Hepatocyte (in vitro differentiated cells): ENCODE results near the gene FTH1. TPM values are rescaled to one million over a fixed set of nuclear protein-coding genes. Genes with fewer than 3 reads are reported as not detected.

Source experiments
- DNase-seq: peaks from one replicate; pipeline ENCODE4 v3.0.0-alpha.2; 2016; ENCODE audit warnings: low spot score
- H2AFZ ChIP-seq: fragments of 200-600 bp; sonication (generic); 2 replicates; pipeline ENCODE4 v1.6.0; 2016; ENCODE audit warnings: antibody characterized with exemption, mild to moderate bottlenecking
- H3K27ac ChIP-seq: fragments of 200-600 bp; sonication (generic); 2 replicates; pipeline ENCODE4 v1.5.1; 2016; ENCODE audit warnings: mild to moderate bottlenecking
- H3K27me3 ChIP-seq: fragments of 200-600 bp; sonication (generic); 2 replicates; pipeline ENCODE4 v1.6.1; 2016
- H3K36me3 ChIP-seq: fragments of 200-600 bp; sonication (generic); replicated peaks from 2 replicates; pipeline ENCODE4 v1.5.1; 2016; ENCODE audit warnings: low read depth; ENCODE audit not compliant: insufficient read depth
- H3K4me1 ChIP-seq: fragments of 200-600 bp; sonication (generic); 2 replicates; pipeline ENCODE4 v1.5.1; 2016; ENCODE audit warnings: mild to moderate bottlenecking, moderate library complexity; ENCODE audit not compliant: insufficient read depth
- H3K4me2 ChIP-seq: fragments of 200-600 bp; sonication (generic); 2 replicates; pipeline ENCODE4 v1.6.0; 2016
- H3K4me3 ChIP-seq: fragments of 200-600 bp; sonication (generic); 2 replicates; pipeline ENCODE4 v1.5.1; 2016; ENCODE audit warnings: mild to moderate bottlenecking
- H3K79me2 ChIP-seq: fragments of 200-600 bp; sonication (generic); 2 replicates; pipeline ENCODE4 v1.6.0; 2017; ENCODE audit warnings: mild to moderate bottlenecking
- H3K9me2 ChIP-seq: fragments of 200-600 bp; sonication (generic); replicated peaks from 2 replicates; pipeline ENCODE4 v1.6.0; 2017; ENCODE audit warnings: mild to moderate bottlenecking; ENCODE audit not compliant: insufficient read depth
- H3K9me3 ChIP-seq: fragments of 200-600 bp; sonication (generic); 2 replicates; pipeline ENCODE4 v1.5.1; 2016; ENCODE audit warnings: low read depth, mild to moderate bottlenecking
- H4K20me1 ChIP-seq: fragments of 200-600 bp; sonication (generic); 2 replicates; pipeline ENCODE4 v1.6.0; 2016; ENCODE audit warnings: mild to moderate bottlenecking; ENCODE audit not compliant: insufficient read depth, poor library complexity, severe bottlenecking
- EZH2 ChIP-seq: fragments of 200-600 bp; sonication (generic); IDR thresholded peaks from 2 replicates; pipeline ENCODE4 v1.6.1; 2016; ENCODE audit warnings: antibody characterized with exemption, mild to moderate bottlenecking, borderline replicate concordance
- EZH2phosphoT487 ChIP-seq: fragments of 200-600 bp; sonication (generic); IDR thresholded peaks from one replicate; pipeline ENCODE4 v1.6.1; 2018; ENCODE audit warnings: antibody characterized with exemption, mild to moderate bottlenecking, low read depth, moderate library complexity; ENCODE audit not compliant: unreplicated experiment, severe bottlenecking
- WGBS: methylation state at CpG from one replicate; pipeline ENCODE4 v1.1.6; 2016; ENCODE audit warnings: low lambda C conversion rate; ENCODE audit errors: missing lambda C conversion rate; 5-methylcytosine and 5-hydroxymethylcytosine counted together
- polyA plus RNA-seq: library from polyadenylated mRNA; unstranded; fragments of >200 nt; fragmentation: Nextera tagmentation; extraction: Ambion mirVana; gene quantifications from 2 replicates; pipeline ENCODE4 v1.2.1, GENCODE V29; 2016
- total RNA-seq: library from RNA; depleted of rRNA; stranded (reverse); fragments of >200 nt; gene quantifications from 2 replicates; pipeline ENCODE4 v1.2.3, GENCODE V29; 2014
- TF ChIP-seq, protein P1 (sequence below): fragments of 200-600 bp; sonication (generic); IDR thresholded peaks from 2 replicates; pipeline ENCODE4 v1.5.1; 2016; ENCODE audit warnings: antibody characterized with exemption, mild to moderate bottlenecking; ENCODE audit not compliant: poor library complexity

FTH1 gene
- total and polyA plus RNA-seq, 2 experiments from 2014 or later = 1,071 to 8,694 TPM

DNA sequence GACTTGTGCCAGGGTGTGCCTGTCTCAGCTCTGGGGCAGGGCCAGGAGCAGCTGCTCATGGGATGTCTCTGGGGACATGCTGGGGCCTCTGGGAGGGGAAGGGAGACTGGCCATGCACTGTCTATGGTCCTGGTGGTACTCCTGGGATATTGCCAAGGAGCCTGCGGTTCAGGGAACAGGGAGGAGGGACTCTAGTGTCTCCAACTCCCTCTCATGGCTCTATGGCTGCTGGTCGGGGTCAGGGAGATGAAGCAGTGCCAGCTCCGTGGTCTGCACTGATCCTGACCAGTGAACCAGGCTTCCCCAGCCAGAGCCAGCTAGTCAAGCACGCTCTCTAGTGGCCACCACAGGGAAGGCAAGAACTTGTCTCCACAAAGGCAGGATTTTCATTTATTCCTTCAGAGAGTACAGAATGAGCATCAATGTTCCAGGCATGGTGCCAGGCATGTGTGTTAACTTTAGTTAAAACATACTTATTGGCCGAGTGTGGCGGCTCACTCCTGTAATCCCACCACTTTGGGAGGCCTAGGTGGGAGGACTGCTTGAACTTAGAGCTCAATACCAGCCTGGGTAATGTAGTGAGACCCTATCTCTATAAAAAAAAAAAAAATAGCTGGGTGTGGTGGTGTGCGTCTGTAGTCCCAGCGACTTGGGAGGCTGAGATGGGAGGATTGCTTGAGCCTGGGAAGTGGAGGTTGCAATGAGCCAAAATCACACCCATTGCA lies 19.8 kb downstream of the FTH1 start:
- Histone ChIP-seq H3K27me3 (no peaks in the 10 kb centered on the region), H3K36me3 (no peaks in the 10 kb centered on the region), H3K9me3 (no peaks in the 10 kb centered on the region), H4K20me1 (no peaks in the 10 kb centered on the region), H2AFZ (no peak overlapping the region), H3K4me1 (peaks cover 7% of the 10 kb centered on the region), H3K4me2 (no peak overlapping the region), H3K9me2 (no peaks in the 10 kb centered on the region), H3K27ac (no peak overlapping the region), H3K4me3 (no peak overlapping the region), H3K79me2 (no peaks in the 10 kb centered on the region)
- WGBS = 7% methylated on average over 8 of the region's 8 CpGs
- no peak for TF ChIP-seq EZH2
- TF ChIP-seq, protein P1, sequence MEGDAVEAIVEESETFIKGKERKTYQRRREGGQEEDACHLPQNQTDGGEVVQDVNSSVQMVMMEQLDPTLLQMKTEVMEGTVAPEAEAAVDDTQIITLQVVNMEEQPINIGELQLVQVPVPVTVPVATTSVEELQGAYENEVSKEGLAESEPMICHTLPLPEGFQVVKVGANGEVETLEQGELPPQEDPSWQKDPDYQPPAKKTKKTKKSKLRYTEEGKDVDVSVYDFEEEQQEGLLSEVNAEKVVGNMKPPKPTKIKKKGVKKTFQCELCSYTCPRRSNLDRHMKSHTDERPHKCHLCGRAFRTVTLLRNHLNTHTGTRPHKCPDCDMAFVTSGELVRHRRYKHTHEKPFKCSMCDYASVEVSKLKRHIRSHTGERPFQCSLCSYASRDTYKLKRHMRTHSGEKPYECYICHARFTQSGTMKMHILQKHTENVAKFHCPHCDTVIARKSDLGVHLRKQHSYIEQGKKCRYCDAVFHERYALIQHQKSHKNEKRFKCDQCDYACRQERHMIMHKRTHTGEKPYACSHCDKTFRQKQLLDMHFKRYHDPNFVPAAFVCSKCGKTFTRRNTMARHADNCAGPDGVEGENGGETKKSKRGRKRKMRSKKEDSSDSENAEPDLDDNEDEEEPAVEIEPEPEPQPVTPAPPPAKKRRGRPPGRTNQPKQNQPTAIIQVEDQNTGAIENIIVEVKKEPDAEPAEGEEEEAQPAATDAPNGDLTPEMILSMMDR = peak; percentile 98
- no peak for TF ChIP-seq EZH2phosphoT487
- peak; percentile 91 for DNase-seq

DNA sequence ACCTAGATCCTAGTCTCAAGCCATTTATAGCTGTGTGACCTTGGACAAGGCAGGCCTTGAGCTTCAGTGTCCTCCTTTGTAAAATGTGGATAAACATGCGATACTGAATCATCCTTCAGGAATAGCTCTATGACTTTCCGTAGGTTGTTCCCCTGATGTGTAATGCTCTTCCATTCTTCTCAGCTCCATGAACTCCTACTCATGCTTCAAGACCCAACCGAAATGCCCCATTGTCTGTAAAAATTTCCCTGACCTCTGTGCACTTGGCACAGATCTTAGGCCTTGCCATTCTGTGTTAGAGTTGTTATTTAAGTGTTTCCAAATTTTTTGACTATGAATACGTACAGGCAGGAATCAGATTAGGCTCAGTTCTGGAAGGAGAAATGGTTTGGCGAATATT lies 20.5 kb downstream of the FTH1 start:
- H2AFZ ChIP-seq = no peak overlapping the region
- no peak overlapping the region for H3K4me2 ChIP-seq
- H3K4me3 ChIP-seq = no peak overlapping the region
- no peaks in the 10 kb centered on the region for H3K27me3 ChIP-seq
- H3K9me3 ChIP-seq = no peaks in the 10 kb centered on the region
- no peaks in the 10 kb centered on the region for H3K79me2 ChIP-seq
- H3K27ac ChIP-seq = no peak overlapping the region
- WGBS = 88% methylated on average over 5 of the region's 5 CpGs
- peaks cover 7% of the 10 kb centered on the region for H3K4me1 ChIP-seq
- no peaks in the 10 kb centered on the region for H3K36me3 ChIP-seq
- DNase-seq = no peak
- no peaks in the 10 kb centered on the region for H4K20me1 ChIP-seq
- no peak for TF ChIP-seq EZH2phosphoT487
- TF ChIP-seq EZH2 = no peak
- TF ChIP-seq, protein P1 = no peak
- H3K9me2 ChIP-seq = no peaks in the 10 kb centered on the region

- H3K27me3 ChIP-seq = no peaks in the 10 kb centered on the region
- H3K9me2 ChIP-seq = no peaks in the 10 kb centered on the region
- no peak overlapping the region for H3K4me3 ChIP-seq
- DNase-seq = no peak
- no peaks in the 10 kb centered on the region for H3K79me2 ChIP-seq
- TF ChIP-seq, protein P1 = no peak
- TF ChIP-seq EZH2 (no peak), EZH2phosphoT487 (no peak)
- H3K36me3 ChIP-seq = no peaks in the 10 kb centered on the region
- H2AFZ ChIP-seq = no peak overlapping the region
- no peak overlapping the region for H3K4me2 ChIP-seq
- peaks cover 7% of the 10 kb centered on the region for H3K4me1 ChIP-seq
- WGBS = 90% methylated on average over 13 of the region's 13 CpGs
- H3K27ac ChIP-seq = no peak overlapping the region
- H3K9me3 ChIP-seq = no peaks in the 10 kb centered on the region
- H4K20me1 ChIP-seq = no peaks in the 10 kb centered on the region
Measured at GRCh38 chr11:61945191-61945590, 22.2 kb downstream of the FTH1 start.
